Measurements from ENCODE around the gene ZNF831. TPM values are rescaled to one million over a fixed set of nuclear protein-coding genes. Genes with fewer than 3 reads are reported as not detected.

Gene ZNF831
- total RNA-seq, 2 donors from 2014 or later, result 13.5 to 17.8 TPM

GRCh38 chr20:59146780-59147565 lies 16.6 kb upstream of the ZNF831 start:
- Mint-ChIP-seq H3K4me1 (peaks cover 54% of the 10 kb centered on the region), H3K9me3 (no peaks in the 10 kb centered on the region), H3K36me3 (ENCODE audit: low read depth) (peaks cover 45% of the 10 kb centered on the region), H3K4me3 (peak overlapping the region; percentile 91), H3K27ac (peak overlapping the region; percentile 93), H3K27me3 (no peaks in the 10 kb centered on the region)
- no peak for ATAC-seq (replicated peaks)

GRCh38 chr20:59147586-59147985 lies 16.0 kb upstream of the ZNF831 start:
- Mint-ChIP-seq H3K36me3 (ENCODE audit: low read depth) (peaks cover 50% of the 10 kb centered on the region), H3K4me3 (peak overlapping the region; percentile 91), H3K27me3 (no peaks in the 10 kb centered on the region), H3K9me3 (no peaks in the 10 kb centered on the region), H3K4me1 (peaks cover 60% of the 10 kb centered on the region), H3K27ac (peak overlapping the region; percentile 93)
- ATAC-seq (replicated peaks), result no peak

- ATAC-seq (replicated peaks), result peak; percentile 13
- H3K36me3 Mint-ChIP-seq (ENCODE audit: low read depth), result peaks cover 50% of the 10 kb centered on the region
These were observed 14.7 kb upstream of the ZNF831 start for GRCh38 chr20:59148701-59149493.

GRCh38 chr20:59149678-59150504 lies 13.7 kb upstream of the ZNF831 start:
- Mint-ChIP-seq H3K36me3 (ENCODE audit: low read depth) (peaks cover 50% of the 10 kb centered on the region), H3K27me3 (no peaks in the 10 kb centered on the region), H3K4me1 (peaks cover 60% of the 10 kb centered on the region), H3K9me3 (no peaks in the 10 kb centered on the region), H3K4me3 (peak overlapping the region; percentile 91), H3K27ac (peak overlapping the region; percentile 93)
- ATAC-seq (replicated peaks), result peak; percentile 65

More at GRCh38 chr20:59148701-59149493, 14.7 kb upstream of the ZNF831 start:
- Mint-ChIP-seq H3K4me1 (peaks cover 64% of the 10 kb centered on the region), H3K9me3 (no peaks in the 10 kb centered on the region), H3K27me3 (no peaks in the 10 kb centered on the region), H3K27ac (peak overlapping the region; percentile 93), H3K4me3 (peak overlapping the region; percentile 91)

- Mint-ChIP-seq H3K9me3 (no peaks in the 10 kb centered on the region), H3K36me3 (ENCODE audit: low read depth) (peaks cover 46% of the 10 kb centered on the region), H3K4me3 (peak overlapping the region; percentile 91), H3K27ac (peak overlapping the region; percentile 93), H3K4me1 (peaks cover 55% of the 10 kb centered on the region), H3K27me3 (no peaks in the 10 kb centered on the region)
- no peak for ATAC-seq (replicated peaks)
These were observed 12.8 kb upstream of the ZNF831 start for GRCh38 chr20:59150821-59151251.

GRCh38 chr20:59151391-59151790 lies 12.2 kb upstream of the ZNF831 start:
- H3K27ac Mint-ChIP-seq, result peak overlapping the region; percentile 93
- peaks cover 42% of the 10 kb centered on the region for H3K36me3 Mint-ChIP-seq (ENCODE audit: low read depth)
- peak overlapping the region; percentile 91 for H3K4me3 Mint-ChIP-seq
- H3K27me3 Mint-ChIP-seq, result no peaks in the 10 kb centered on the region
- no peak for ATAC-seq (replicated peaks)
- H3K4me1 Mint-ChIP-seq, result peaks cover 55% of the 10 kb centered on the region
- H3K9me3 Mint-ChIP-seq, result no peaks in the 10 kb centered on the region

GRCh38 chr20:59151820-59152219 lies 11.8 kb upstream of the ZNF831 start:
- Mint-ChIP-seq H3K27ac (peak overlapping the region; percentile 93), H3K4me1 (peaks cover 53% of the 10 kb centered on the region), H3K9me3 (no peaks in the 10 kb centered on the region), H3K4me3 (peak overlapping the region; percentile 91), H3K36me3 (ENCODE audit: low read depth) (peaks cover 38% of the 10 kb centered on the region), H3K27me3 (no peaks in the 10 kb centered on the region)
- ATAC-seq (replicated peaks), result peak; percentile 71

- Mint-ChIP-seq H3K27me3 (no peaks in the 10 kb centered on the region), H3K4me1 (peaks cover 53% of the 10 kb centered on the region), H3K9me3 (no peaks in the 10 kb centered on the region), H3K36me3 (ENCODE audit: low read depth) (peaks cover 29% of the 10 kb centered on the region), H3K4me3 (peak overlapping the region; percentile 91), H3K27ac (peak overlapping the region; percentile 93)
- no peak for ATAC-seq (replicated peaks)
These were observed 10.9 kb upstream of the ZNF831 start for GRCh38 chr20:59152559-59153354.

GRCh38 chr20:59153355-59153681 lies 10.3 kb upstream of the ZNF831 start:
- H3K4me3 Mint-ChIP-seq, result peak overlapping the region; percentile 91
- H3K27me3 Mint-ChIP-seq, result no peaks in the 10 kb centered on the region
- no peak for ATAC-seq (replicated peaks)
- H3K4me1 Mint-ChIP-seq, result peaks cover 58% of the 10 kb centered on the region
- H3K27ac Mint-ChIP-seq, result no peak overlapping the region
- peaks cover 23% of the 10 kb centered on the region for H3K36me3 Mint-ChIP-seq (ENCODE audit: low read depth)
- H3K9me3 Mint-ChIP-seq, result no peaks in the 10 kb centered on the region

GRCh38 chr20:59153832-59154231 lies 9.8 kb upstream of the ZNF831 start:
- Mint-ChIP-seq H3K9me3 (no peaks in the 10 kb centered on the region), H3K27ac (no peak overlapping the region), H3K4me1 (peaks cover 58% of the 10 kb centered on the region), H3K27me3 (no peaks in the 10 kb centered on the region), H3K4me3 (no peak overlapping the region), H3K36me3 (ENCODE audit: low read depth) (peaks cover 20% of the 10 kb centered on the region)
- no peak for ATAC-seq (replicated peaks)

GRCh38 chr20:59154317-59155013 lies 9.2 kb upstream of the ZNF831 start:
- Mint-ChIP-seq H3K27me3 (no peaks in the 10 kb centered on the region), H3K9me3 (no peaks in the 10 kb centered on the region), H3K27ac (peak overlapping the region; percentile 33), H3K36me3 (ENCODE audit: low read depth) (peaks cover 20% of the 10 kb centered on the region), H3K4me3 (peak overlapping the region; percentile 25), H3K4me1 (peaks cover 58% of the 10 kb centered on the region)
- ATAC-seq (replicated peaks), result no peak

GRCh38 chr20:59157064-59157463 lies 6.6 kb upstream of the ZNF831 start:
- H3K4me1 Mint-ChIP-seq, result peaks cover 62% of the 10 kb centered on the region

GRCh38 chr20:59157531-59157930 lies 6.1 kb upstream of the ZNF831 start:
- H3K4me1 Mint-ChIP-seq, result peaks cover 62% of the 10 kb centered on the region
- H3K27me3 Mint-ChIP-seq, result no peaks in the 10 kb centered on the region
- peak overlapping the region; percentile 100 for H3K27ac Mint-ChIP-seq
- H3K9me3 Mint-ChIP-seq, result no peaks in the 10 kb centered on the region
- H3K36me3 Mint-ChIP-seq (ENCODE audit: low read depth), result peaks cover 10% of the 10 kb centered on the region
- no peak for ATAC-seq (replicated peaks)
- peak overlapping the region; percentile 98 for H3K4me3 Mint-ChIP-seq

More at GRCh38 chr20:59157064-59157463, 6.6 kb upstream of the ZNF831 start:
- no peaks in the 10 kb centered on the region for H3K9me3 Mint-ChIP-seq
- peak overlapping the region; percentile 98 for H3K4me3 Mint-ChIP-seq
- peak overlapping the region; percentile 100 for H3K27ac Mint-ChIP-seq
- no peaks in the 10 kb centered on the region for H3K27me3 Mint-ChIP-seq
- no peak for ATAC-seq (replicated peaks)
- peaks cover 14% of the 10 kb centered on the region for H3K36me3 Mint-ChIP-seq (ENCODE audit: low read depth)

All from activated T-helper 17 cell treated with anti-CD3 and anti-CD28 coated beads, Interleukin-2, amount 50 U/mL, for 72 hours (primary cell).